BJ (cell line): Measurements from ENCODE around the gene F8. TPM values are rescaled to one million over a fixed set of nuclear protein-coding genes. Genes with fewer than 3 reads are reported as not detected.

ENCODE experiments used
- CTCF ChIA-PET: fragments of 350-600 bp; formaldehyde crosslinking; extraction: SDS; loops from one replicate; lab custom pipeline; 2021; ENCODE audit warnings: antibody characterized with exemption, inconsistent platforms; lab: Yijun Ruan, JAX
- POLR2A ChIA-PET: fragments of 300-600 bp; sonication (Branson Sonifier 250); formaldehyde crosslinking; extraction: SDS; loops from one replicate; lab custom pipeline; 2021; ENCODE audit warnings: antibody characterized with exemption; lab: Charles Lee
- DNase-seq: peaks from one replicate; pipeline ENCODE4 v3.0.0-alpha.2; 2011; ENCODE audit warnings: low read depth
- H3K27me3 ChIP-seq: 2 replicates; pipeline ENCODE4 v1.6.0; 2011; ENCODE audit warnings: low read length; ENCODE audit not compliant: control insufficient read depth, insufficient read depth
- H3K36me3 ChIP-seq: 2 replicates; pipeline ENCODE4 v1.5.1; 2011; ENCODE audit warnings: low read length; ENCODE audit not compliant: control insufficient read depth, insufficient read depth
- H3K4me3 ChIP-seq: 2 replicates; pipeline ENCODE4 v1.5.1; 2011; ENCODE audit warnings: low read depth, mild to moderate bottlenecking, control low read depth, low read length
- CTCF ChIP-seq: IDR thresholded peaks from 2 replicates; pipeline ENCODE4 v1.5.1; 2011; ENCODE audit warnings: low read depth, mild to moderate bottlenecking, control low read depth, inconsistent platforms, low read length, moderate library complexity; ENCODE audit not compliant: insufficient read depth
- polyA plus RNA-seq: library from polyadenylated mRNA; depleted of rRNA; stranded (reverse); fragments of >200 nt; gene quantifications from 2 replicates; pipeline ENCODE4 v1.2.3, GENCODE V29; 2011

The F8 gene
- polyA plus RNA-seq, 1 experiment = 2.7 TPM

DNA sequence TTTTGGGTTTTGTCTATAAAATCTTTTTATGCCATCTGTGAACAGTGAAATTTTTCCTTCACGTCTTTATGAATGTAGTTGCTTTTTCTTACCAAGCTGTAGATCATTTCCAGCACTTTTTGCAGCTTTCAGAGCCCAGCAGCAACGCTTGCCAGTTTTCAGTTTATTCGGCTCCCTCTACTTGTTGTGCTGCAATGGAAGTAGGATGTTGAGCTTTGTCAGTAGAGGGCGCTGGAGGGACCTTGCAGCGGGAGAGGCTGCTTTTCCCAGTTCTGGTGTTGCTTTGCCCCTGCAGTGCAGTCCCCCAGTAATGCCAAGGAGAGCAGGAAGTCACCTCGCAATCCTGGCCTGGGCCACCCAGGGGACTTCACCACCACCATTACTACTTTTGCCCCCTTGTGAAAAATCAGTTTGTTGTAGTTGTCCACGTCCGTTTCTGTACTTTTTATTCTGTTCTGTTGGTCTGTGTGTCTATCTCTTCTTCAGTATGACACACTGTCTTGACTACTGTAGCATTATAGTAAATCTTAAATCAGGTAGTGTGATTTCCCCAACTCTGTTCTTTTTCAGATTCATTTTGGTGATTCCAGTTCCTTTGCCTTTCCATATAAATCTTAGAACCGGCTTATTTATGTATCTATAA, 26.6 kb upstream of the F8 start:
- POLR2A ChIA-PET = no interaction called here
- H3K27me3 ChIP-seq = no peaks in the 10 kb centered on the region
- H3K36me3 ChIP-seq = peaks cover 1% of the 10 kb centered on the region; the same call in 1 of the 2 replicates
- no peak overlapping the region for H3K4me3 ChIP-seq
- no peak for DNase-seq
- peak; percentile 63 for TF ChIP-seq CTCF
- CTCF ChIA-PET = interaction anchor here (0.8 to 1.2 kb wide), 5 partner anchors 8 to 69 kb away, joined by 3 to 7 read pairs (median 5); no protein-coding TSS in a partner anchor

- DNase-seq = no peak
- ChIA-PET POLR2A (no interaction called here), CTCF (interaction anchor here (1.7 kb wide), 1 partner anchor 40 kb away, joined by 4 read pairs; no protein-coding TSS in a partner anchor)
- H3K4me3 ChIP-seq = no peak overlapping the region
- peaks cover 1% of the 10 kb centered on the region; the same call in 1 of the 2 replicates for H3K36me3 ChIP-seq
- no peaks in the 10 kb centered on the region for H3K27me3 ChIP-seq
- no peak for TF ChIP-seq CTCF
These were observed 24.4 kb upstream of the F8 start for GRCh38 chrX:155046811-155047528.

- DNase-seq = no peak
- Histone ChIP-seq H3K27me3 (no peaks in the 10 kb centered on the region), H3K4me3 (no peak overlapping the region), H3K36me3 (peaks cover 1% of the 10 kb centered on the region; the same call in 1 of the 2 replicates)
- TF ChIP-seq CTCF = no peak
- ChIA-PET POLR2A (no interaction called here), CTCF (interaction anchor here (1.7 kb wide), 1 partner anchor 40 kb away, joined by 4 read pairs; no protein-coding TSS in a partner anchor)
These were observed 23.7 kb upstream of the F8 start for GRCh38 chrX:155046129-155046810.

DNA sequence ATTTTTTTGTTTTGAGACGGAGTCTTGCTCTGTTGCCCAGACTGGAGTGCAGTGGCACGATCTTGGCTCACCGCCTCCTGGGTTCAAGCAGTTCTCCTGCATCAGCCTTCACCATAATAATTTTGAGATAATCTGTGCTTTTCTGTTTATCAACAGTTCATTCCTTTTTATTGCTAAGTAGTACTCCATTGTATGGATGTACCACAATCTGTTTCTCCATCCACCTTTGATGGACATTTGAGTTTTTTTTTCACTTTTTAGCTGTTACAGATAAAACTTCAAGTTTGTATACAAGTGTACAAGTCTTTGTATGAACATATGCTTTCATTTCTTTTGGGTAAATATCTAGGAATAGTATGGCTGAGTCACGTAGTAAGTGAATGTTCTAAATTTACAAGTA, 13.2 kb upstream of the F8 start:
- POLR2A ChIA-PET = no interaction called here
- no peaks in the 10 kb centered on the region for H3K27me3 ChIP-seq
- CTCF ChIA-PET = no interaction called here

More for the DNA sequence above, 13.2 kb upstream of the F8 start:
- no peak for DNase-seq
- no peak for TF ChIP-seq CTCF
- H3K4me3 ChIP-seq = no peak overlapping the region
- no peaks in the 10 kb centered on the region for H3K36me3 ChIP-seq
